GM19238 (cell line): ENCODE data around the gene MYO1D.

Source experiments
- DNase-seq: peaks from one replicate; pipeline ENCODE4 v3.0.0; 2011; ENCODE audit warnings: low spot score; ENCODE audit not compliant: insufficient read length

Gene MYO1D

DNA sequence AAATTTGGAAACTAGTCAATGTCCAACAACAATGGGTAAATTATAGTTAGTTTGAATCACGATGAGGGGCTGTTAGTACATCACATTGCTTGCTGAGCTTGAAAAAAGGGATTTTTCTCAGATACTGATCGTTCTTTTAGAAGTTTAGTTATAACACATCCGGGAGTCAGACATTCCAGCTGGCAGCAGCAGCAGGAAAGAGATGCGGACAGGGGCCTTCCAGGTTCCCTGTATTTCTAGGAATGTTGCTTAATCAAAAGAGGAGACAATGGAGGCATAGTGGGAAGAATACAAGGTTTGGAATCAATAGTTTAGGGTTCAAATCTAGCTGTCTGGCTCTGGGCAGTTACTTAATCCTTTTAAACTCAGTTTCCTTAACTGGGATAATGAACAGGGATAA lies 362.3 kb downstream of the MYO1D start:
- no peak for DNase-seq

DNA sequence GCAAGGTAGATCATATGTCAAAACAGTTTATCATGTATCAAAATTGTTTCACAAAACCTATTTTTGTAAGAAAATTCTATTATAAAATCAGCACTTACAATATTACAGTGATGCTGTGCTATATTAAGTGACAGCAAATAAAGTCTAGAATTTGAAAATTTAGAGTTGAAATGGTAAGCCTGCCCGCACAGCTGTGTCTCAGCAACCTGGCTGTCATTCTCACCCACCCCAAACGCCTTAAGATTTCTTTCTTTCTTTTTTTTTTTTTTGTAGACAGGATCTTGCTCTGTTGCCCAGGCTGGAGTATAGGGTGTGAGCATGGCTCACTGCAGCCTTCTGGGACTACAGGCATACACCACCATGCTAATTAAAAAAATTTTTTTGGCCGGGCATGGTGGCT lies 363.3 kb downstream of the MYO1D start:
- DNase-seq, result no peak

DNA sequence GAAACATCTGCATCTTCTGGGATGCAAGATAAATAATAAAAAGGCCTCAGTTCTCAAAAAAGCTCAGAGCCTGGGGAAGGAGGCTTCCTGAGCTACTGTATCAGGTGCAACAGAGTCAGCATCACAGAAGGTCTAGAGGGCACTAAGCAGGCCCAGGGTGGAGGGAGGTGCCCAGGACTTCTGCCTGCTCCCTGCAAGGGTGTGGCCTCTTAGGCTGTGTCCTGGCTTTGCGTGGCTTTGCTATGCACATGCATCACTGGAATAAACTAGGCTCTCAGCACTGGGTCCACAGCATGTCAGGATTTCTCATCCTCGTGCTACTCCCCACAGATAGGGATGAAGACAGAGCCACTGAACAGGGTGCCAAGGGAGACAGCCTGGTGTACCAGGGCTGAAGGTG lies 364.6 kb downstream of the MYO1D start:
- DNase-seq, result no peak

DNA sequence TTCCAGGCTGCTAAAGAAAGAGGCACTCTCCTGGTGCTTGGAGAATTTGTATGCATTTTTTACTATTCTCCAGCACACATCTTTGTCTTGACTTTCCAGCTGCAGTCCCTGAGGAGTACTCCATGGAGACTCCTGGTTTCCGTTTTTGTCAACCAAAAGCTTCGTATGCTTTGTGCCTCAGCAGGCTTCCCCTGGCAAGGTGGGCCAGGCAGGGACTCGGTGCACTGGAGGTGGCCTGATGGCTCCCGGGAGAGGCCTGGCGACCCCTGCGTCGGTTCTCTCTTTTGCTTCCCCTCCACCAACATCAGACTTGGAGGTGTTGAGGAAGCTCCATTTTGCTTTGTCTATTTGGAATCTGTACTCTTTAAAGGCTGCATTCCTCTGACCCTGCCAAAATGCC lies 366.5 kb downstream of the MYO1D start:
- no peak for DNase-seq

DNA sequence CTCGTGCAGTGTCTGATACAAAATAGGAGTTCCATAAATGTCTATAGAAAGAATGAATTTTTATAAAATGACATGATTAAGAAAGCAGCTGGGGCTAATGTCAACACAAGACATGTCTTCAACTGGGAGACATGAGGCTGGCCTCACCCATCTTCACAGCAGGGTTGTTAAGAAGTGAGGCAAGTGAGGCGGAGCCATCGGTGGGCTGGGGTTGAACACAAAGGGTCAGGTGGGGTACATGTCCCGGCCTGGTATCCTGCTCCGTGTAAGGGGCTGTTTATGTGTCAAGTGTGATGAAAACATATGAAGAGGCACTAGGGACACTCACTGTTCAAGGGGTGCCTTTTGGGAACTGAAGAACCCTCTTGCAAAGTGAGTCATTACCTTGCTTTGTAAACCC lies 368.0 kb downstream of the MYO1D start:
- DNase-seq, result no peak

DNA sequence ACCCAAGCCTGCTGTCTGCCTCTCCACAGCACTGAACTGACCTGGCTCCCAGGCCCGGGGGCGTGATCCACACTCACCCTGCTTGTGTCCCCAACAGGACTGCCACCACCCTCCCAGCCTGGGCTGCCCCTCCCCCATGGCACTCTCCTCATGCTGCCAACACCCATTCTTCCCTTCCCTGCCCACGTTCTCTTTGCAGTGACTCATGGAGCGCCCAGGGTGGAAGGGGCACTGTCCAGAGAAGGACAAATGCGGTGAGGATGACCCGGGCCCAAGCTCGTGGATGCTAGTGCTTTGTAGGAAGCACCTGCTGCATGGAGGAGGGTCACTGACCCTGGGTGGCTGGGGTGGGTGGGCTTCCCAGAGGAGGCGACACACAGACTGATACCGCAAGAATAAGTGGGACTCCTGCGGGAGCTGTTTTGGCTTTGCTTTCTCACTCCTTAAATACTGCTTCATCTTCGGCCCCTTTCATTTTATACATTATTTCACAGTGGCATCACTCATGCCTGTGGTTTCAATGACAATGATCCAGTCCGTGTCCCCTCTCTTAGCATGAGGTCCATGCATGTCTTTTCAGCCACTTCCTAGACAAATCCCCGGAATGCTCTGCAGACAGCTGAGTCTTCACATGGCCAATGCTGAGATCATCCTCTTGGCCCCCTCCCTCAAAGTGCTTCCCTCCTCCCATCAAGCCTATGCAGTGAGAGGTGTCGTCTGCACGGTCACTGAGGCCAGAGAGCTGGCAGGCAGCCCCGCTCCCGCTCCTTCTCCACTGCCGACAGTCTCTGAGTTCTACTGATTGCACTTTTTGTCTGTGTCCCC lies 372.5 kb downstream of the MYO1D start:
- DNase-seq, result no peak

DNA sequence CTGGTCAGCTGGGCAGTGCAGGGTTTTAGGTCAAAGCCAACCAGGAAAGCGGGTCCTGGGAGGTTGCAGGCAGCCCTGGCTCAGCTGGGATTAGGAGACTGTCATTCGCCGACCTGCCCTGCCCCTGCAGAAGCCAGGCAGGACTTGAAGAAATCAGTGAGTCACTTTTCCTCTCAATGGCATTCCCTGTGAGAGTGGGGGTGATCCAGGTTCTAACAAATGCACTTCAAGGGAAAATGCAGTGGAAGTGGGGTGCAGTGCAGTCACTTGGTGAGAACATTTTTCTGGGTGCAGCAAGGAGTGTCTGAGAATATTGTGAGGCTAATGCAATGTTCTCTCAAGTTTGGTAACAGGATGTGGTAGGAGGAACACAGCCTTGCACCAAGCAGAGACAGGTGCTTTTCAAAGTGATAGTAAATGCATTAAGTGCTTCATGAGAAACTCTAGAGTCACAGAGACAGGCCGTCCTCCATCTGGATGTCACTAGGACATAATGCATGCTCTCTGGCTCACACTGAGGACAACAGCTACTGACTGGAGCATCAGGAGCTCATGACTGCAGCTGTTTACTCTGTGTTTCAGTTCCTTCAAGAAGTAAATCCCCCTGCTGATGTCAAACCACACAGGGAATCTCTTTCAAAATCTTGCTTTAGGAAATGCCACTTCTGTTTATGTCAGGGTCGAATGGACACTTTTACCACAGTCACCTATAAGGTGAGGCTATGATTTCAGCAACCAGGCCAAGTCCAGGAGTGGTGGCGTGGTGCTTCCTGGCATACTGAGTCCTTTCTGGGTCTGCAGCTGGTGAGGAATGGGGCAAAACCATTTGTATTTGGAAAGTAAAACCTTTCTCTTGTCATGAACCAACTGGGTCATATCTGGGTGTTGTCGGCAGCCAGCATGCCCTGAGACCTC lies 373.4 kb downstream of the MYO1D start:
- peak; percentile 63 for DNase-seq

DNA sequence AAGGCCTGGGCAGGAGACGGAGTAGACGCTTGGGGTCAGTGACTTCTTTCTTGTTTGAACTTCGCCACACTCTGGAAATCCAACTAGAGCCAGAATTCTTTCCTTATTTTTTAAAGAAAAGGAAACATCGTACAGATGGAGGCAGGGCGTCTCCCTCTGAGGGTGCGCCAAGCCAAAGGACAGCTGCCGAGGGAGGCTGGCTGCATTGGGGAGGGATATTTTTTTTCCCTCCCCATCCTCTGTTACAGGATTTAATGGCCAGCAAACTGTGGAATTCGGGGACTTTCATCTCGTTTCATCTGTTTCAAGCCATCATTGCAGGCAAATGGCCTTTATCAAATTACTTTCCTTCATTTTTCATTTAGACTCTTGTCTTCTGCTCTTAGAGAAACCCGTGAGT lies 374.2 kb downstream of the MYO1D start:
- no peak for DNase-seq

DNA sequence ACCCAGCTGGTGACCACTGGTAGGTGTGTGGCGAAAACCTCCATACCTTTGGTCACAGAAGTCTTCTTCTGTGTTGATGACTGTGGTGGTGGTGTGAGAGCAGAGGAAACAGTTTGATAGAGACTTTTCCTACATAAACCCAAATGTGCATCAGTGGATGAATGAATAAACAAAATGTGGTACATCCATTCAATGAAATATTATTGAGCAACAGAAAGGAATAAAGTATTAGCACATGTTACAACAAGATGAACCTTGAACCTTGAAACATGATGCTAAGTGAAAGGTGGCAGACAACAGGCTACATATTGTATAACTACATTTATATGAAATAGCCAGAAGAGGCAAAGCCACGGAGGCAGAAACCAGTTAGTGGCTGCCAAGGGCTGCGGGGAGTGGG lies 374.9 kb downstream of the MYO1D start:
- DNase-seq, result no peak

DNA sequence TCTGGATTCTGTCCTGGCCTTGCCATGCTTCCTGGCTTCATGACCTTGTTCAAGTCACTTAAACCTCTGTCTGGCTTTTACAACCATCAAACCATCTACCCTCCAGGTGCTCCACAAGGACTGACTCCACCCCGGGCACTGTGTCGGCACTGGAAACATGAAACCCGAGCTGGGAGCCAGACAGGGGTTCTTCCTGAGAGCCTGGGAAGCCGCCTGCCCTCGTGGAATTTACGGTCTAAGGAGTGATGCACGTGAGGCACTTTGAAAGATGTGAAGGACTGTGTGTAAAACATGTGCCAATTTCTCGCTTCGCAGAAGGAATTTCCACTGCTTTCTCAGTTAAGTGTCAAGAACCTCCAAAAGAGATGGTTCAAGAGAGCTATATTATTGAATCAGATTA lies 378.5 kb downstream of the MYO1D start:
- DNase-seq, result no peak

DNA sequence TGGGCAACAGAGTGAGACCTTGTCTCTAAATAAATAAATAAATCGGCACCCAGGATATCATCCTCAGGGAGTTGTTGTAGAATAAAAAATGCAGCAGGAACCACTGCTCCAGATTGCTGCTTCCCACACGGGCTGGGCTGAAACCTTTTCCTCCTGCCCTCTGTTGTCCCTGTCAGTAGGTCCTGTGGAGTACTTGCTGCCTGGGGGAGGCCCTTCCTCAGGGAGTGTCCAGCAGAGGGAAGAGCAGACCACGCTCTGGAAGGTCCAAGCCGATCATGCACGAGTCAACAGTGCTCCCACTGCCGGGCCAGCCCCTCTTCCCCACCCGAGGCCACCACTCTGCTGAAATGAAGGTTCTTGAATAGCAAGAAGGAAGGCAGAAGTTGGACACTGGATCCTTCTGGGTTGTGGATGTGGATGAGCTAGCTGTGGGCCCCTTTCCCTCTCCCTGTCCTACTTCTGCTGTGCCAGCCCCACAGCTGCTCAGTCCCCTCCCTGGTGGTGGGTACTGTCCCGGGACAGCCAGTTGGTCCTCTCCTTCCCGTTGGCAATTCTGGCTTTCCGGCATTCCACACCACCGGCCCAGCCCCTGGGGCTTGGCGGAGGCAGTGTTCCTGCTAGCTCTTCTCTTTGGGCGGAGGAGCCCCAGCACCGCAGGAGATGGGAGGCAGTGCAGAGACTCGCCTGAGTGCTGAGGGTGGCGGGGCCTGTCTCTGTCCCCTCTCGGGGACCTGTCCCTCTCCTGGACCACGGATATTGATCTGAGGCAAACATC lies 379.3 kb downstream of the MYO1D start:
- no peak for DNase-seq

DNA sequence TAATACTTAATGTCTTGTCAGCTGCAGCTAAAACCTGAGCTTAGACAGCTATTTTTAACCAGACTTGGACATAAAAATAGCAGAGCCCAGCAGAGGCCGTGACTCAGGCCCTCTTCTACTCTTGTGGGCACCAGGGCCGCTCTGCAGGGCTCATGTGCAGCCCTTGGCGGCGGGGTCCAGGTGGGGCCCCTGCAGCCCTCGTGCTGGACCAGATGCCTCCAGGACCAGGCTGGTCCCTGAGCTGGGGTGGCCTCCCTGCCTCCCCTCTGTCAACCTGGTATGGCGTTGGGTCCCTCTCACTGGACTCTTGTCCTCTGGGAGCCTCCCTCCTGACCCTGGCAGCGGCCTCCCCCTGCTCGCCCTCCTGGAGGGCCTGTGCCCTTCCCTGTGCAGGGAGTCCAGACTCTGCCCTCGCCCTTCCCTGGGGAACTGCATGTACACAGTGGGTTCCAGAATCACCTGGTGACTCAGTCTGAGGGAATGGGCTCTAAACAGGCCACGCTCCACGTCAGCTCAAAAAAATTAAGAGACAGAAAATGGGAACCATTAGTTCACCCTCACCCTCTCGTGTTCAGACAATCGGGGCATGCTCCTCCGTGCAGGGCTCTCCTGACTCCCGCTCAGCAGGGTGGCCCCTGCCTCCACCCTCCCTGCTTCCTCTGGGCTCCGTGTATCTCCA lies 380.4 kb downstream of the MYO1D start:
- DNase-seq, result no peak

DNA sequence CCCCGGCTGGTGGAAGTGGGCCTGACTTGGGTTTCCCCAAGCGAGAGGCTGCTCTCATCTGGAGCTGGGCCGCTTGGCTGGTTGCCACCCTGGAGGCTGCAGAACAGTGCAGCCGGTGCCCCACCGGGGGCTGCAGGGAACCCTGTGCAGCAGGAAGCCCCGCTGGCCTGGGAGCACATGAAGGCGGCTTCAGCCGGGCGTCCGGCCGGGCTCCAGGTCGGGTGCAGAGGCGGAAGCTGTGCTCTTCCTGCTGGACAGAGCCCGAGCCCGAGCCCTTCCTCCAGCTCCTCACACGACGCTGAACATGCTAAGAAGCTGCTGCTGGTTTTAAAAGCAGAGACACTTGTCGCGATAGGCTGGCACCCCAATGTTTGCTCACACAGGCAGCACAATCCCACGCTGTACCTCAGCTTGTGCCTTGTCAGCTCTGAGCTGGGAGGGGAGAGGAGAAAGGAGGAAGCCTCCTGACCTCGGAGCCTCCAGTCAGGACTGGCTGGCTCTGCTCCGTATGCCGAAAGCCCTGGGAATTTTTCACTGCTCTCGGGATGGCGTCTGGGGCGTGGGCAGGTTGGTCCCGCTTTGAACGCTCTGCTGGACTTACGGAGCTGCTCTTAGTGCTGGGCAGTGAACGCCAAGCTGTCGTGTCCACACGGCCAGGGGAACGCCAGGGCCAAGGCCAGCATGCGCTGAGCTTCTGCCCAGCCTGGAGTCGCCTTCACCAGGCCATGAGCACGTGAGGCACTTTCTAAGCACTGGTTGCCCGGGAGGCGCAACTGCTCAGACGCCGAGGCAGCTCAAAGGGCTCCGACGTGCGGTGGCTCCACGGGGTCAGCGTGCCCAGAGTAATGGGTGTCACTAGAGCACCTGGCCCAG lies 381.3 kb downstream of the MYO1D start:
- no peak for DNase-seq

DNA sequence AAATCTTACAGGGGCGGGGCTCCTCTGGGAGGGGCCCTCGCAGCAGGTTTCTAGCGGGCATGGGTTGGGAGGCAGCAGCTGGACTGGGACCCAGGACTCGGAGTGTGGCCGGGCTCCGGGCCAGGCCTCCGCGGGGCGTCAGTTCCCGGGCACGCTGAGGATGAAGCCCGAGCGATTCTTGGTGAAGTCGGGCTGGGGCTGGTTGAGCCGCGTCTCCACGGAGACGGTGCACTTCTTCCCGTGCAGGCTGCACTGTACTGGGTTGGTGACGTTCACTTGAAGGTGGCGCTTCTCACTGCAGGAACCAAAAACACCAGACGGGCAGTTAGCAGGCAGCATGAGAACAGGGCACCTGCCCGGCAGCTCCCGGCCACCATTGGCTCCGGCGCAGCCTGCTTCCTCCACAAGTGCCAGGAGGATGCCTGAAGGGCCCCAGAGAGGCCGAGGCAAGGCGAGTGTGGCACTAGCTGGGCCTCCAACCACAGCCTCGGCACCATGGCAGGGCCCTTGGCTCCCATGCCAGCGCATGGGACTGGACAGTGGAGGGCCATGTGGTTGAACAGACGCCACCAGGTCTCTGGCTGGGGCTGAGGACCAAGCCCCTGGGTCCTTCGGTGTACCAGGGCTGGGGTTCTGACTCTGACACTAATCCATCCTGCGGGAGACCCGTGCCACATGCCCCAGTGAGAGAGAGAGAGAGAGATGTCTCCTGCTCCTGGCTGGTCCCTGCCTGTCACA lies 382.1 kb downstream of the MYO1D start:
- DNase-seq, result no peak

DNA sequence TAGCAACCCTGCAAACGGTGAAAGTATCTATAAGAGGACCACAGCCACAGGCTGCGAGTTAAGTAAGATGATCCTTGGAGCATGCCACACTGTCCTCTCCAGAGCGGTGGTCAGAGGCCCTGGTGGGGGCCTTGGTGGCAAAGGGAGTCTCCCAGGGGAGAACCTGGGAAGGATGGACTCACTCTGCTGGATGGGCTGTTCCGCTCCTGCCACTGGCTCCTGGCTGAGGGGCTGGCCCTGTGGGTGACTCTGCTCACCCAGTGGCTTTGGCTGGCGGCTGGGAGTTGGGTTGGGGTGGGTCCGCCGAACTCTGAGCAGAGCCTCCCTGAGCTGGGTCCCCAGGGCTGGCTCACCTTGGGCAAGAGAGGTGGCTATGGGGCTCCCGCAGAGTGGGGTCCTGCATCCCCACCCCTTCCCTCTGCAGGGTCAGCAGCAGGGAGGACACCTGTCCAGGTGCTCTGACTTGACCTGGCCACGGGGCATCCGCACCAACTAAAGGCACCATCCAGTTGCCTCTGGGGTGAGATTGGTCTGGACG lies 382.9 kb downstream of the MYO1D start:
- DNase-seq, result no peak

DNA sequence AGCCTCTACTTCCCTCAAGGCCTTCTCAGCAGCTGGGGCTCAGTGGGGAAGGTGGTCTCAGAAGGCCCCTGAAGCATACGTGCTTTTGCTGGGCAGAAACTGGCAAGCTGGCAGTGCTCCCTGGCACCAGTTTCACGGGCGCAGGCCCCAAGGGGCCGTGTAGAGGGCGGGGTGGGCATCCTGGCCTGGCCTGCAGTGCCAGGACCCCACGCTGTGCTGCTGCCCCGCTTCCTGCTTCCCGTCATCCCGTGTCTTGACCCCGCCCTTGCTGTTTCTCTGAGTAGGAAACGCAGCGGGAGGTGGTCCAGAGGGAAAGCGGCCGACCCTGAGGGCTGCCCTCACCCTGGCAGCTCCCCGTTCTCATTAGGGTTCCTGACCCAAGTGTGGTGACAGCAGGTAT lies 383.4 kb downstream of the MYO1D start:
- no peak for DNase-seq

DNA sequence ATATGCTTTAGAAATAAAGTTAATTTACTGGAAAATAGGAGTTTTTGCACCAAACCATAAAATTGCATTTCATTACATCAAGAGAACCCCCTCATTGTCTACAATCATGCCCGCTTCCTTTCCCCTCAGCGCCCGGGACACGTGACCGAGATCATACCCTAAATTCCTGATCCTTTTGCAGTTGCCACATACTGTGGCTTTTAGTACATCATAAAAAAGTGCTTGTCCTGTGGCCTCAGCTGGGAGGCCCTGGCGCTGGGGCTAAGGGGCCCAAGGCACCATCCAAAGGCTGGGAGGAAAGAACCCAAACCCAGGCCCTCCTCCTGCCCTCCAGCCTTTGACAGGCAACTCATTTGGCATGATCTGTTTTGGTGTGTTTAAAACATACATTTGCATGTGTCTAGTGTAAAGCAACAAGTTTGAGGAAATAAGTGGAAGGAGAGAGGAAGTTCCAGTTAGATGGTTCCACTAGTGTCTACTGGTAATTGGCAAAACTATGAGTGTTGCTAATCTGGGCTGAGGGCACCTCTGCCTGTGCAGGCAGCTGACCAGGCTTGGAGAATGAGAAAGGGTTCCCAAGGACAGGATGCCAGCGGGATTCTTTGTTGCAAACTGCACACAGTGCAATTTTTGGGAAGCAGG lies 384.2 kb downstream of the MYO1D start:
- DNase-seq, result no peak

DNA sequence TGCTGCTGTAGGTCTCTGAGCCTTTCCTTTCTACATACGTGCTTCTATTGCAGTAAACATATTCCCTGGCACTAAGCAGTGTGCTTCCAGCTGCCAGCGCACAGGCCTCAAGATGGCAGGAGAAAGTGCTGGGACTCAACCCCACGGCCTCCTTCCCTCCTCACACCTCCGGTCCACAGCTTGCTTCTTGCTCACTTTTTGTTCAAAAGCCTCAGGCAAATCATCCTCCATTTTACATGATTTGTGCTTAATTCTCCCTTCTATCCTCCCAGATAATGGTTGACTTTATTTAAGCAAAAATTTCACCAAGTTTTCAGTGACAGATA lies 384.7 kb downstream of the MYO1D start:
- DNase-seq, result no peak
